RWPE2 (cell line): ENCODE data around the gene TLE4.

Source experiments
- ATAC-seq: fragments of 200-7000 bp; cut with Tn5 transposase; 3 replicates; pipeline ENCODE4 v1.9.1; 2021; ENCODE audit warnings: low read depth
- DNase-seq: peaks from one replicate; pipeline ENCODE4 v3.0.0-alpha.2; 2020; ENCODE audit warnings: low spot score
- H3K27ac ChIP-seq: fragments of 450-650 bp; 2 replicates; pipeline ENCODE4 v1.5.1; 2017; ENCODE audit warnings: mild to moderate bottlenecking; ENCODE audit not compliant: poor library complexity, severe bottlenecking
- H3K27me3 ChIP-seq: fragments of 250-450 bp; sonication (Bioruptor Pico); 2 replicates; pipeline ENCODE4 v1.5.1; 2021; ENCODE audit warnings: mild to moderate bottlenecking, moderate library complexity; ENCODE audit not compliant: insufficient read depth, poor library complexity, severe bottlenecking
- H3K36me3 ChIP-seq: fragments of 250-450 bp; sonication (Bioruptor Pico); 2 replicates; pipeline ENCODE4 v1.5.1; 2020; ENCODE audit warnings: low read depth, mild to moderate bottlenecking, moderate library complexity
- H3K4me1 ChIP-seq: fragments of 250-450 bp; sonication (Bioruptor Pico); 2 replicates; pipeline ENCODE4 v1.5.1; 2021; ENCODE audit warnings: mild to moderate bottlenecking, moderate library complexity; ENCODE audit not compliant: insufficient read depth, poor library complexity, severe bottlenecking
- H3K4me3 ChIP-seq: fragments of 250-450 bp; sonication (Bioruptor Pico); 2 replicates; pipeline ENCODE4 v1.5.1; 2021; ENCODE audit warnings: mild to moderate bottlenecking, moderate library complexity; ENCODE audit not compliant: severe bottlenecking
- H3K9me3 ChIP-seq: fragments of 250-450 bp; sonication (Bioruptor Pico); 2 replicates; pipeline ENCODE4 v1.5.1; 2021; ENCODE audit warnings: mild to moderate bottlenecking, moderate library complexity; ENCODE audit not compliant: severe bottlenecking
- CTCF ChIP-seq: fragments of 450-650 bp; IDR thresholded peaks from one replicate; pipeline ENCODE4 v1.5.1; 2017; ENCODE audit warnings: mild to moderate bottlenecking, moderate library complexity; ENCODE audit not compliant: poor library complexity, severe bottlenecking

TLE4 gene

DNA sequence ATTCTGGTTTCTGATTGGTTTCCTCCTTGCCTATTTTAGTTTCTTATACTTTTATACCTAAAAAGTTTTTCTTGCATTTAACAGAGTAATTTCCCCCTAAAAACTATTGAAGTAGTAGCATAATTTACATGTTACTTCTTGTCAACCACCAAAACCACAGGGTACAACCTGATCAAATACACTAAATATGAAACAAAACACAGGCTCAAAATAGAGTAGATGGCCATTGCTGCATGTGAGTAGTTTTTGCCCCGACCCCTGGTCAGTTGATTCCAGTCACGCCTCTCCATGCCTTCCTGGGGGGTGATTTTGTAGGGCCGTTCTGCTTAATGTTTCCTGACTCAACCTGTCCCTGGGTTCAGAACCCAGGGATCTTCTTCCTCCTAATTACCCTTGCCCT is 101.8 kb downstream of the TLE4 start:
- ATAC-seq, result no peak
- no peak overlapping the region for H3K4me3 ChIP-seq

GRCh38 chr9:79674052-79674777 is 102.5 kb downstream of the TLE4 start:
- H3K36me3 ChIP-seq, result no peaks in the 10 kb centered on the region
- TF ChIP-seq CTCF, result no peak
- no peak overlapping the region for H3K4me3 ChIP-seq
- no peaks in the 10 kb centered on the region for H3K9me3 ChIP-seq
- DNase-seq, result no peak
- no peak overlapping the region for H3K27ac ChIP-seq
- peaks cover 15% of the 10 kb centered on the region for H3K4me1 ChIP-seq
- no peaks in the 10 kb centered on the region for H3K27me3 ChIP-seq
- ATAC-seq, result no peak

More for the DNA sequence above, 101.8 kb downstream of the TLE4 start:
- Histone ChIP-seq H3K27ac (no peak overlapping the region), H3K4me1 (peaks cover 15% of the 10 kb centered on the region), H3K9me3 (no peaks in the 10 kb centered on the region), H3K27me3 (no peaks in the 10 kb centered on the region), H3K36me3 (no peaks in the 10 kb centered on the region)
- no peak for DNase-seq
- no peak for TF ChIP-seq CTCF

GRCh38 chr9:79681576-79681975 is 109.8 kb downstream of the TLE4 start:
- Histone ChIP-seq H3K27ac (no peak overlapping the region), H3K27me3 (no peaks in the 10 kb centered on the region), H3K36me3 (no peaks in the 10 kb centered on the region), H3K4me1 (peaks cover 4% of the 10 kb centered on the region), H3K9me3 (no peaks in the 10 kb centered on the region), H3K4me3 (no peak overlapping the region)
- no peak for TF ChIP-seq CTCF
- DNase-seq (no peak), ATAC-seq (no peak)

DNA sequence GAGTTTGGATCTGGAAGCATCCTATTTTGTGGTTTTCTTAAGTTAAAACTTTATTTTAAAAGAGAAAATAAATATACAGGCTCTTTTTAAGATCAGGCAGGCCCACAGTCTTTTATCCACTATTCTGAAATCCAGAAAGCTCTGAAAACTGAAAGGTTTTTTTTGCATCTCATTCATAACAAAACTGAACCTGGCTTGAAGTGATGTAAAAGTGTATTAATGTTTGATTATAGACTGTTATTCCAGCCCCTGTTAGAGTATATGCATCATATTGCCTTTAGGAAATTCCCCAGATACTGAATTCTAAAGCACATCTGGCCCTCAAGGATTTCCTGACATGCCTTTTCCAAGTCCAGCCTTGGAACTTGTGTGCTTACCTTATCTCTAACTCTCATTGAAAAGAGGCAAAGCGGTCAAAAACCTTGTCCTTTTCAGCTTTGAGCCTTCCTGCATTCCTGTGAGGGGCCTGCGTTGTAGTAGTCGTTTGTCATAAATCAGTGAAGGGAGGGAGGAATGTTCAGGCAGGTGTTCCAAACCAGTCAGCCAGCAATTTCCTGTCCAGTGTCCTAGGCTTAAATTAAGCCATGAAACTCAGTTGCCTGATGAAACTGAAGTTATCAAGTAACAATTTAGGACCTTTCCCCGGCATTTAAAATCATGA is 110.4 kb downstream of the TLE4 start:
- H3K4me3 ChIP-seq, result no peak overlapping the region
- TF ChIP-seq CTCF, result no peak
- no peaks in the 10 kb centered on the region for H3K27me3 ChIP-seq
- H3K9me3 ChIP-seq, result no peaks in the 10 kb centered on the region
- peaks cover 4% of the 10 kb centered on the region for H3K4me1 ChIP-seq
- DNase-seq (no peak), ATAC-seq (no peak)
- H3K36me3 ChIP-seq, result no peaks in the 10 kb centered on the region
- no peak overlapping the region for H3K27ac ChIP-seq

GRCh38 chr9:79684059-79684458 is 112.3 kb downstream of the TLE4 start:
- H3K4me3 ChIP-seq, result no peak overlapping the region
- no peak overlapping the region for H3K27ac ChIP-seq
- no peak for ATAC-seq
- no peak for TF ChIP-seq CTCF
- no peaks in the 10 kb centered on the region for H3K9me3 ChIP-seq
- H3K27me3 ChIP-seq, result no peaks in the 10 kb centered on the region
- peaks cover 4% of the 10 kb centered on the region for H3K4me1 ChIP-seq
- DNase-seq, result no peak
- no peaks in the 10 kb centered on the region for H3K36me3 ChIP-seq
